ENCODE results near the gene NR2C1. TPM values are rescaled to one million over a fixed set of nuclear protein-coding genes. Genes with fewer than 3 reads are reported as not detected.

The NR2C1 gene
- polyA plus RNA-seq, 12 donors, result 25.6 to 83.0 (median 45.8) TPM; not detected in 1

Other genes starting within 250 kb of the NR2C1 start
- 10 to 100 TPM in 11 of 12 donors, not detected in 1; 76.9 to 98.3 (median 91.2) TPM for gene NDUFA12, start 69.9 kb downstream of the NR2C1 start, polyA plus RNA-seq (ENCODE audit: insufficient read length in 12 of 12)
- gene FGD6, start 143.8 kb upstream of the NR2C1 start, polyA plus RNA-seq (ENCODE audit: insufficient read length in 12 of 12), result 10 to 100 TPM in 1 of 12 donors, 1 to 10 TPM in 10, not detected in 1; 4.1 to 13.8 (median 5.8) TPM
- 100 to 1,000 TPM in 1 of 12 donors, 10 to 100 TPM in 10, not detected in 1; 72.8 to 118 (median 84.9) TPM for gene VEZT, start 144.2 kb upstream of the NR2C1 start, polyA plus RNA-seq (ENCODE audit: insufficient read length in 12 of 12)

All from muscle of arm (tissue), 12 donors.